ENCODE data around the gene PSMD3.

The PSMD3 gene

GRCh38 chr17:40022497-40022896, 41.9 kb downstream of the PSMD3 start:
- no peak for DNase-seq (ENCODE audit: low read depth)

GRCh38 chr17:40022961-40023541, 42.4 kb downstream of the PSMD3 start:
- DNase-seq (ENCODE audit: low read depth): no peak

- no peak for DNase-seq (ENCODE audit: low read depth)
Measured at GRCh38 chr17:40023590-40024292, 43.1 kb downstream of the PSMD3 start.

DNA sequence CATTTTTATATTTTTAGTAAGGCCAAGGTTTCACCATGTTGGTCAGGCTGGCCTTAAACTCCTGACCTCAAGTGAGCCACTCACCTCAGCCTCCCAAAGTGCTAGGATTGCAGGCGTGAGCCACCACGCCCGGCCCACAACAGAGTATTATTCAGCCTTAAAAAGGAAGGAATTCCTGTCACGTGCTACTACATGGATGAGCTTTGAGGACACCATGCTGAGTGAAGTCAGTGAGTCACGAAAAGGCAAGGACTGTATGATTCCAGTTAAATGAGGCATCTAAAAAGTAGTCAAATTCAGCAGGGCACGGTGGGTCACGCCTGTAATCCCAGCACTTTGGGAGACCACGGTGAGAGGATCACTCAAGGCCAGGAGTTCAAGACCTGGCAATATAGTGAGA, 44.3 kb downstream of the PSMD3 start:
- no peak for DNase-seq (ENCODE audit: low read depth)

GRCh38 chr17:40025559-40025958, 45.0 kb downstream of the PSMD3 start:
- DNase-seq (ENCODE audit: low read depth): no peak

- DNase-seq (ENCODE audit: low read depth): no peak
Measured at GRCh38 chr17:40025991-40026815, 45.6 kb downstream of the PSMD3 start.

- no peak for DNase-seq (ENCODE audit: low read depth)
Measured at GRCh38 chr17:40026816-40027613, 46.4 kb downstream of the PSMD3 start.

- no peak for DNase-seq (ENCODE audit: low read depth)
Measured at GRCh38 chr17:40027614-40028012, 47.0 kb downstream of the PSMD3 start.

- no peak for DNase-seq (ENCODE audit: low read depth)
Measured at GRCh38 chr17:40028595-40028994, 48.0 kb downstream of the PSMD3 start.

DNA sequence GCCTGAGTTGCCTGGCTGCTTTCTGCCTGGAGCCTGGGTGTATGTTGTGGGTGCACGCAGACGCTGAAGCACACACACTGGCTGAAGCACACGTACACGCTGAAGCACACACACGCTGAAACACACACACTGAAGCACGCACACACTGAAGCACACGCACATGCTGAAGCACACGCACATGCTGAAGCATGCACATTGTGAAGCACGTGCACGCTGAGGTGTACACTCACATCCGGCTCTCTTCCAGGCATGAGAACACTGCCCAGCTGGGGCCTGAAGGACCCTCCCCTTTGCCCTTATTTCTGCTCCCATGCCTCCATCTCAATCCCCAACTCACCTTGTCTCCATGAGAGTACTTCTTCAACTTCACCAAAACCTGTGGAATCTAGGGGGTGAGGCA, 51.1 kb downstream of the PSMD3 start:
- no peak for DNase-seq (ENCODE audit: low read depth)

DNA sequence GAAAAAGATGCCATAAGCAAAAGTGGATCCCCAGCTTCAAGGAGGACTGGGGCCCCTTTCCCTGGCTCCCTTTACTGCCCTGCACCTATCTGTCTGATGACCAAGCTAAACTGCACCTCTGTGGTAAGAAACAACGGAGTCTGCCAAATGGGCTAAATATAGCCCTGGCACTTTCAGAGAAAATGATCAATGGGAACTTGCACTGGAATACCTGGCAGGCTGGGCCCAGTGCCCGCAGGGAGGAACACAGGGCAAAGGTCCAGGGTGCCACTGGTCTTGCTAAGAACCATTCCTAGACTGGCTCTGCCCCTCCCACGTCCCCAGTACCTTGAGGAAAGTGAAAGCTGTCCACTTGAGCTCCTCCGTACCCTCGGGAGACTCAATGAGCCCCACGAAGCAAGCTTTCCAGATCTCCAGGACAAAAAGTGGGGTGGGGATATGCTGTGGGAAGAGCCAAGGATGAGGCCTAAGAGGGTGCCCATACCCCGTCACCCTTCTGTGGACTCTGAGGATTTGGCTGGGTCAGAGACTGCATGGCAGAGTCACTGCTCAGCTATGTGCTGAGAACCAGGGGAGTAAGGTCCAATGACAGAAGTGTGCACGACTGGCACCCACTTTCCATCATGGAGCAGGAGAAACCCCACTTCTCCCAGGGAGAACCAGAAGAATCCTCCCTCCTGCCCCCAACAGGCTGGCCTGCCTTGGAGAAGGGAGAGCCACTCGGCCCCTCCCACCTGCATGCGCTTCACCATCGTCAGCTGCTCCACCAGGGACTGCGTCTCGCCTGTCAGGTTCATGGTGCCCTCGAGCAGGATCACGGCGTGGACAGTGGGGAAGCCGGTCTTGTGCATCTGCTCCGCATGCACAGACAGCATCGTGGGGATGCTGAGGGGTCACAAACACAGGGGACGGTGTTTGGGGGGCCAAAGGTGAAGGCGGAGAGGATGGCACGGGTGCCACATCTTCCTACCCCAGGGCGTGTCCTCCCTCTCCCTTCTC, 52.0 kb downstream of the PSMD3 start:
- DNase-seq (ENCODE audit: low read depth): no peak

- DNase-seq (ENCODE audit: low read depth): no peak
Measured at GRCh38 chr17:40033339-40033738, 52.7 kb downstream of the PSMD3 start.

GRCh38 chr17:40034426-40035161, 54.0 kb downstream of the PSMD3 start:
- DNase-seq (ENCODE audit: low read depth): no peak

- no peak for DNase-seq (ENCODE audit: low read depth)
Measured at GRCh38 chr17:40035162-40035559, 54.6 kb downstream of the PSMD3 start.

GRCh38 chr17:40038882-40039513, 58.4 kb downstream of the PSMD3 start:
- no peak for DNase-seq (ENCODE audit: low read depth)

DNA sequence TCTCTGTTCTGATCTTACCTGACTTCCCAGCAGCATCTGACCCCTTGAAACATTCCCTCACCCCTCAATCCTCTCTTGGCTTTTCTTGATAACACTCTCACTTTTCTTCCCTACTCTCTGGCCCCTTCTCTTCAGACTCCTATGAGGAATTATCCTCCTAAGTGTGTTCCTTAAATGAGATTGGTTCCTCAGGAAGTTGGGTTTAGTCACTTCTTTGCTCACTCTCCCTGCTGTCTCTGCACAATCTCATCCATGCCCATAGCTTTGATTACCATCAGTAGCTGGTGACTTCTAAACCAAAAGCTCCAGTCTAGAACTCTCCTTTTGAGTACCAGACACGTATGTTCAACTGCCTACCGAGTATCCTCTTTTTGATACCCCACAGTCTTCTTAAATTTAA, 60.6 kb downstream of the PSMD3 start:
- DNase-seq (ENCODE audit: low read depth): no peak
